PC-3 (cell line): ENCODE results near the gene TOMM34.

Source experiments
- EZH2 ChIP-seq: fragments of 300-600 bp; sonication (generic); IDR thresholded peaks from one replicate; pipeline ENCODE4 v1.6.1; 2017; ENCODE audit warnings: antibody characterized with exemption, mild to moderate bottlenecking, low read length; ENCODE audit not compliant: unreplicated experiment
- EZH2phosphoT487 ChIP-seq: fragments of 300-600 bp; sonication (generic); IDR thresholded peaks from 2 replicates; pipeline ENCODE4 v1.6.1; 2018; ENCODE audit warnings: mild to moderate bottlenecking, antibody characterized with exemption, low read length, borderline replicate concordance

- TF ChIP-seq EZH2 = no peak
- no peak for TF ChIP-seq EZH2phosphoT487
Observed at GRCh38 chr20:44901974-44902373, 58.2 kb downstream of the TOMM34 start.
